ENCODE results near the gene SLC4A8.

DNA sequence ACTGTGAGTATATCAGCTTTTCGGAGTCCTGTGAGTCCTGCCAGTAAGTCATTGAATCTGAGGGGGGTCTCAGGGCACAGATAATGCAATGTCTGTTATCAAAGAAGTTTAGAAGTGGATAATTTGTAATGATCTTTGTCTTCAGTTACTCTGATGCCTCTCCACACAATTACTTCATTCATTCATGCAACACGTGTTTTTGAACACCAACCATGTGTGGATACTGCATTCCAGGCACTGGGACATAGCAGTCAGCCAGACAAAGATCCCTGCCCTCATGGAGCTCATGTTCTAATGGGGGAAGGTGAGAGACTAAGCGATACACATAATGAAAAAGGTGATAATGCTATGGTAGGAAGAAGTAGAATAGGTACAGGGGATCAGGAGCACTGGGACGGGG is 105.6 kb downstream of the SLC4A8 start:
- TF ChIP-seq, protein P1, sequence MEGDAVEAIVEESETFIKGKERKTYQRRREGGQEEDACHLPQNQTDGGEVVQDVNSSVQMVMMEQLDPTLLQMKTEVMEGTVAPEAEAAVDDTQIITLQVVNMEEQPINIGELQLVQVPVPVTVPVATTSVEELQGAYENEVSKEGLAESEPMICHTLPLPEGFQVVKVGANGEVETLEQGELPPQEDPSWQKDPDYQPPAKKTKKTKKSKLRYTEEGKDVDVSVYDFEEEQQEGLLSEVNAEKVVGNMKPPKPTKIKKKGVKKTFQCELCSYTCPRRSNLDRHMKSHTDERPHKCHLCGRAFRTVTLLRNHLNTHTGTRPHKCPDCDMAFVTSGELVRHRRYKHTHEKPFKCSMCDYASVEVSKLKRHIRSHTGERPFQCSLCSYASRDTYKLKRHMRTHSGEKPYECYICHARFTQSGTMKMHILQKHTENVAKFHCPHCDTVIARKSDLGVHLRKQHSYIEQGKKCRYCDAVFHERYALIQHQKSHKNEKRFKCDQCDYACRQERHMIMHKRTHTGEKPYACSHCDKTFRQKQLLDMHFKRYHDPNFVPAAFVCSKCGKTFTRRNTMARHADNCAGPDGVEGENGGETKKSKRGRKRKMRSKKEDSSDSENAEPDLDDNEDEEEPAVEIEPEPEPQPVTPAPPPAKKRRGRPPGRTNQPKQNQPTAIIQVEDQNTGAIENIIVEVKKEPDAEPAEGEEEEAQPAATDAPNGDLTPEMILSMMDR (IDR thresholded peaks at IDR 0.05), result no peak
- TF ChIP-seq POLR2AphosphoS5 (IDR thresholded peaks at IDR 0.05; ENCODE audit: insufficient read depth in 1 of 2, low read depth in 1 of 2), result no peak
- no peak for TF ChIP-seq POLR2A (IDR thresholded peaks at IDR 0.05)
